T-helper 1 cell treated with Interleukin-12 subunit alpha and Interleukin-12 subunit beta and Interleukin-4 antibody, amounts not matched to agents 30 μg/mL and 1 μg/mL, for 36 hours (primary cell): ENCODE measurements around the gene TTC33.
"Not testable (repeated sequence)": the region's sequence is repeated elsewhere in the genome, so short reads cannot be mapped to it uniquely, and the experiment has no call there.

Experiments used
- H3K27ac Mint-ChIP-seq: one replicate; pipeline ENCODE4 v1.8.0; 2021; ENCODE audit warnings: mild to moderate bottlenecking, mixed read lengths
- H3K27me3 Mint-ChIP-seq: one replicate; pipeline ENCODE4 v1.8.0; 2021; ENCODE audit warnings: low read depth, mixed read lengths
- H3K36me3 Mint-ChIP-seq: one replicate; pipeline ENCODE4 v1.8.0; 2021; ENCODE audit warnings: low read depth, mixed read lengths
- H3K4me1 Mint-ChIP-seq: one replicate; pipeline ENCODE4 v1.8.0; 2021; ENCODE audit warnings: low read depth, mixed read lengths
- H3K4me3 Mint-ChIP-seq: one replicate; pipeline ENCODE4 v1.8.0; 2021; ENCODE audit warnings: mild to moderate bottlenecking, moderate library complexity, mixed read lengths
- H3K9me3 Mint-ChIP-seq: one replicate; pipeline ENCODE4 v1.8.0; 2021; ENCODE audit warnings: mixed read lengths

Gene TTC33

GRCh38 chr5:40787986-40788385 lies 32.2 kb upstream of the TTC33 start:
- peaks cover 28% of the 10 kb centered on the region for H3K36me3 Mint-ChIP-seq
- H3K27ac Mint-ChIP-seq = peak overlapping the region; percentile 4
- peaks cover 9% of the 10 kb centered on the region for H3K9me3 Mint-ChIP-seq
- H3K27me3 Mint-ChIP-seq = no peaks in the 10 kb centered on the region
- peaks cover 24% of the 10 kb centered on the region for H3K4me1 Mint-ChIP-seq
- H3K4me3 Mint-ChIP-seq = no peak overlapping the region

GRCh38 chr5:40786664-40787063 lies 30.9 kb upstream of the TTC33 start:
- H3K27ac Mint-ChIP-seq, H3K9me3 Mint-ChIP-seq, H3K4me3 Mint-ChIP-seq, H3K27me3 Mint-ChIP-seq: not testable (repeated sequence)
- H3K36me3 Mint-ChIP-seq = peaks cover 28% of the 10 kb centered on the region
- peaks cover 32% of the 10 kb centered on the region for H3K4me1 Mint-ChIP-seq

- H3K27ac Mint-ChIP-seq = no peak overlapping the region
- peaks cover 30% of the 10 kb centered on the region for H3K4me1 Mint-ChIP-seq
- H3K9me3 Mint-ChIP-seq = peaks cover 9% of the 10 kb centered on the region
- H3K36me3 Mint-ChIP-seq = peaks cover 26% of the 10 kb centered on the region
- no peak overlapping the region for H3K4me3 Mint-ChIP-seq
- no peaks in the 10 kb centered on the region for H3K27me3 Mint-ChIP-seq
These were observed 29.2 kb upstream of the TTC33 start for GRCh38 chr5:40784916-40785315.

GRCh38 chr5:40784027-40784653 lies 28.4 kb upstream of the TTC33 start:
- Mint-ChIP-seq H3K4me3 (no peak overlapping the region), H3K9me3 (peaks cover 9% of the 10 kb centered on the region), H3K4me1 (peaks cover 33% of the 10 kb centered on the region), H3K27me3 (no peaks in the 10 kb centered on the region), H3K36me3 (peaks cover 24% of the 10 kb centered on the region), H3K27ac (no peak overlapping the region)

- Mint-ChIP-seq H3K27ac (no peak overlapping the region), H3K4me3 (no peak overlapping the region), H3K27me3 (no peaks in the 10 kb centered on the region), H3K4me1 (peaks cover 27% of the 10 kb centered on the region), H3K9me3 (no peaks in the 10 kb centered on the region), H3K36me3 (peaks cover 9% of the 10 kb centered on the region)
These were observed 26.2 kb upstream of the TTC33 start for GRCh38 chr5:40781843-40782409.

GRCh38 chr5:40780858-40781257 lies 25.1 kb upstream of the TTC33 start:
- Mint-ChIP-seq H3K27me3 (no peaks in the 10 kb centered on the region), H3K36me3 (peaks cover 12% of the 10 kb centered on the region), H3K4me3 (no peak overlapping the region), H3K9me3 (no peaks in the 10 kb centered on the region), H3K4me1 (peaks cover 32% of the 10 kb centered on the region), H3K27ac (no peak overlapping the region)

- Mint-ChIP-seq H3K9me3 (no peaks in the 10 kb centered on the region), H3K4me1 (peaks cover 30% of the 10 kb centered on the region), H3K27me3 (no peaks in the 10 kb centered on the region), H3K4me3 (no peak overlapping the region), H3K36me3 (peaks cover 13% of the 10 kb centered on the region), H3K27ac (no peak overlapping the region)
These were observed 24.4 kb upstream of the TTC33 start for GRCh38 chr5:40780199-40780598.

GRCh38 chr5:40779561-40779960 lies 23.8 kb upstream of the TTC33 start:
- no peaks in the 10 kb centered on the region for H3K9me3 Mint-ChIP-seq
- peaks cover 30% of the 10 kb centered on the region for H3K4me1 Mint-ChIP-seq
- H3K27me3 Mint-ChIP-seq = no peaks in the 10 kb centered on the region
- no peak overlapping the region for H3K4me3 Mint-ChIP-seq
- H3K36me3 Mint-ChIP-seq = peaks cover 13% of the 10 kb centered on the region
- H3K27ac Mint-ChIP-seq = no peak overlapping the region

GRCh38 chr5:40778133-40778532 lies 22.4 kb upstream of the TTC33 start:
- Mint-ChIP-seq H3K4me3 (no peak overlapping the region), H3K27ac (no peak overlapping the region), H3K36me3 (peaks cover 15% of the 10 kb centered on the region), H3K9me3 (no peaks in the 10 kb centered on the region), H3K4me1 (peaks cover 24% of the 10 kb centered on the region), H3K27me3 (no peaks in the 10 kb centered on the region)

GRCh38 chr5:40776658-40776977 lies 20.9 kb upstream of the TTC33 start:
- Mint-ChIP-seq H3K4me1 (peaks cover 16% of the 10 kb centered on the region), H3K9me3 (no peaks in the 10 kb centered on the region), H3K4me3 (no peak overlapping the region), H3K36me3 (peaks cover 15% of the 10 kb centered on the region), H3K27me3 (no peaks in the 10 kb centered on the region), H3K27ac (no peak overlapping the region)

- no peak overlapping the region for H3K4me3 Mint-ChIP-seq
- no peaks in the 10 kb centered on the region for H3K9me3 Mint-ChIP-seq
These were observed 20.3 kb upstream of the TTC33 start for GRCh38 chr5:40775846-40776657.

GRCh38 chr5:40775085-40775845 lies 19.5 kb upstream of the TTC33 start:
- Mint-ChIP-seq H3K27me3 (no peaks in the 10 kb centered on the region), H3K4me1 (peaks cover 11% of the 10 kb centered on the region), H3K4me3 (no peak overlapping the region), H3K9me3 (no peaks in the 10 kb centered on the region), H3K36me3 (peaks cover 15% of the 10 kb centered on the region), H3K27ac (no peak overlapping the region)

More at GRCh38 chr5:40775846-40776657, 20.3 kb upstream of the TTC33 start:
- peaks cover 11% of the 10 kb centered on the region for H3K4me1 Mint-ChIP-seq
- no peaks in the 10 kb centered on the region for H3K27me3 Mint-ChIP-seq
- no peak overlapping the region for H3K27ac Mint-ChIP-seq
- peaks cover 13% of the 10 kb centered on the region for H3K36me3 Mint-ChIP-seq

GRCh38 chr5:40774623-40775022 lies 18.9 kb upstream of the TTC33 start:
- peaks cover 10% of the 10 kb centered on the region for H3K4me1 Mint-ChIP-seq
- H3K4me3 Mint-ChIP-seq = no peak overlapping the region
- no peaks in the 10 kb centered on the region for H3K27me3 Mint-ChIP-seq
- H3K9me3 Mint-ChIP-seq = no peaks in the 10 kb centered on the region
- no peak overlapping the region for H3K27ac Mint-ChIP-seq
- peaks cover 15% of the 10 kb centered on the region for H3K36me3 Mint-ChIP-seq

GRCh38 chr5:40770764-40771163 lies 15.0 kb upstream of the TTC33 start:
- Mint-ChIP-seq H3K27ac (no peak overlapping the region), H3K4me3 (no peak overlapping the region), H3K4me1 (no peaks in the 10 kb centered on the region), H3K36me3 (peaks cover 20% of the 10 kb centered on the region), H3K27me3 (no peaks in the 10 kb centered on the region), H3K9me3 (no peaks in the 10 kb centered on the region)
